ENCODE results near the gene CD19.
"Not testable (repeated sequence)": the region's sequence is repeated elsewhere in the genome, so short reads cannot be mapped to it uniquely, and the experiment has no call there.

The CD19 gene

GRCh38 chr16:28913946-28914724, 17.6 kb upstream of the CD19 start:
- no peak overlapping the region for H3K9ac ChIP-seq (ENCODE audit: low read length)
- H3K4me3 ChIP-seq (ENCODE audit: low read length) = no peak overlapping the region
- peaks cover 10% of the 10 kb centered on the region for H3K36me3 ChIP-seq (ENCODE audit: control insufficient read depth, insufficient read depth, low read length)
- no peak overlapping the region for H3K27ac ChIP-seq (ENCODE audit: low read depth, low read length)
- no peaks in the 10 kb centered on the region for H3K27me3 ChIP-seq (ENCODE audit: control insufficient read depth, insufficient read depth, low read length)
- no peaks in the 10 kb centered on the region for H3K4me1 ChIP-seq (ENCODE audit: control insufficient read depth, insufficient read depth, low read length)

GRCh38 chr16:28915181-28915580, 16.6 kb upstream of the CD19 start:
- H3K4me1 ChIP-seq (ENCODE audit: control insufficient read depth, insufficient read depth, low read length) = no peaks in the 10 kb centered on the region
- no peak overlapping the region for H3K4me3 ChIP-seq (ENCODE audit: low read length)
- no peaks in the 10 kb centered on the region for H3K27me3 ChIP-seq (ENCODE audit: control insufficient read depth, insufficient read depth, low read length)
- no peak overlapping the region for H3K27ac ChIP-seq (ENCODE audit: low read depth, low read length)
- no peak overlapping the region for H3K9ac ChIP-seq (ENCODE audit: low read length)
- peaks cover 16% of the 10 kb centered on the region for H3K36me3 ChIP-seq (ENCODE audit: control insufficient read depth, insufficient read depth, low read length)

GRCh38 chr16:28917095-28917494, 14.7 kb upstream of the CD19 start:
- Histone ChIP-seq H3K4me3 (ENCODE audit: low read length) (no peak overlapping the region), H3K27me3 (ENCODE audit: control insufficient read depth, insufficient read depth, low read length) (no peaks in the 10 kb centered on the region), H3K9ac (ENCODE audit: low read length) (no peak overlapping the region), H3K27ac (ENCODE audit: low read depth, low read length) (no peak overlapping the region), H3K36me3 (ENCODE audit: control insufficient read depth, insufficient read depth, low read length) (peaks cover 19% of the 10 kb centered on the region), H3K4me1 (ENCODE audit: control insufficient read depth, insufficient read depth, low read length) (no peaks in the 10 kb centered on the region)

- H3K4me3 ChIP-seq (ENCODE audit: low read length) = no peak overlapping the region
- H3K4me1 ChIP-seq (ENCODE audit: control insufficient read depth, insufficient read depth, low read length) = no peaks in the 10 kb centered on the region
- no peaks in the 10 kb centered on the region for H3K27me3 ChIP-seq (ENCODE audit: control insufficient read depth, insufficient read depth, low read length)
- peaks cover 19% of the 10 kb centered on the region for H3K36me3 ChIP-seq (ENCODE audit: control insufficient read depth, insufficient read depth, low read length)
- no peak overlapping the region for H3K27ac ChIP-seq (ENCODE audit: low read depth, low read length)
- no peak overlapping the region for H3K9ac ChIP-seq (ENCODE audit: low read length)
Measured at GRCh38 chr16:28918698-28919097, 13.1 kb upstream of the CD19 start.

GRCh38 chr16:28923231-28923587, 8.6 kb upstream of the CD19 start:
- no peak overlapping the region for H3K4me3 ChIP-seq (ENCODE audit: low read length)
- no peaks in the 10 kb centered on the region for H3K27me3 ChIP-seq (ENCODE audit: control insufficient read depth, insufficient read depth, low read length)
- peaks cover 12% of the 10 kb centered on the region for H3K36me3 ChIP-seq (ENCODE audit: control insufficient read depth, insufficient read depth, low read length)
- H3K27ac ChIP-seq (ENCODE audit: low read depth, low read length) = no peak overlapping the region
- H3K9ac ChIP-seq (ENCODE audit: low read length) = no peak overlapping the region
- no peaks in the 10 kb centered on the region for H3K4me1 ChIP-seq (ENCODE audit: control insufficient read depth, insufficient read depth, low read length)

- peak overlapping the region; percentile 81 for H3K4me3 ChIP-seq (ENCODE audit: low read length)
- no peak overlapping the region for H3K9ac ChIP-seq (ENCODE audit: low read length)
- H3K4me1 ChIP-seq (ENCODE audit: control insufficient read depth, insufficient read depth, low read length) = no peaks in the 10 kb centered on the region
- H3K36me3 ChIP-seq (ENCODE audit: control insufficient read depth, insufficient read depth, low read length) = peaks cover 11% of the 10 kb centered on the region
- peak overlapping the region; percentile 6 for H3K27ac ChIP-seq (ENCODE audit: low read depth, low read length)
- H3K27me3 ChIP-seq (ENCODE audit: control insufficient read depth, insufficient read depth, low read length) = no peaks in the 10 kb centered on the region
Measured at GRCh38 chr16:28923652-28924398, 7.9 kb upstream of the CD19 start.

GRCh38 chr16:28924399-28924761, 7.4 kb upstream of the CD19 start:
- Histone ChIP-seq H3K27ac (ENCODE audit: low read depth, low read length) (peak overlapping the region; percentile 95), H3K4me3 (ENCODE audit: low read length) (peak overlapping the region; percentile 81), H3K9ac (ENCODE audit: low read length) (no peak overlapping the region)

GRCh38 chr16:28924762-28925385, 6.9 kb upstream of the CD19 start, which contains the start of gene RABEP2:
RABEP2 (minus strand) TSS chr16:28925238; CDS start chr16:28925163, 75 bp downstream.
- no peaks in the 10 kb centered on the region for H3K4me1 ChIP-seq (ENCODE audit: control insufficient read depth, insufficient read depth, low read length)
- H3K27me3 ChIP-seq (ENCODE audit: control insufficient read depth, insufficient read depth, low read length) = no peaks in the 10 kb centered on the region
- H3K27ac ChIP-seq (ENCODE audit: low read depth, low read length) = peak within 1 kb of the TSS; percentile 95

More at GRCh38 chr16:28924399-28924761, 7.4 kb upstream of the CD19 start:
- Histone ChIP-seq H3K27me3 (ENCODE audit: control insufficient read depth, insufficient read depth, low read length) (no peaks in the 10 kb centered on the region), H3K36me3 (ENCODE audit: control insufficient read depth, insufficient read depth, low read length) (peaks cover 7% of the 10 kb centered on the region), H3K4me1 (ENCODE audit: control insufficient read depth, insufficient read depth, low read length) (no peaks in the 10 kb centered on the region)

GRCh38 chr16:28925386-28926228, 6.2 kb upstream of the CD19 start:
- Histone ChIP-seq H3K9ac (ENCODE audit: low read length) (peak overlapping the region; percentile 92), H3K36me3 (ENCODE audit: control insufficient read depth, insufficient read depth, low read length) (peaks cover 3% of the 10 kb centered on the region), H3K27ac (ENCODE audit: low read depth, low read length) (peak overlapping the region; percentile 95), H3K4me3 (ENCODE audit: low read length) (peak overlapping the region; percentile 81), H3K4me1 (ENCODE audit: control insufficient read depth, insufficient read depth, low read length) (no peaks in the 10 kb centered on the region), H3K27me3 (ENCODE audit: control insufficient read depth, insufficient read depth, low read length) (no peaks in the 10 kb centered on the region)

More at GRCh38 chr16:28924762-28925385, 6.9 kb upstream of the CD19 start, which contains the start of gene RABEP2:
- Histone ChIP-seq H3K36me3 (ENCODE audit: control insufficient read depth, insufficient read depth, low read length) (peaks cover 3% of the 10 kb centered on the region), H3K9ac (ENCODE audit: low read length) (peak within 1 kb of the TSS; percentile 92), H3K4me3 (ENCODE audit: low read length) (peak within 1 kb of the TSS; percentile 81)

- not testable (repeated sequence) for H3K36me3 ChIP-seq (ENCODE audit: control insufficient read depth, insufficient read depth, low read length); H3K27ac ChIP-seq (ENCODE audit: low read depth, low read length); H3K4me1 ChIP-seq (ENCODE audit: control insufficient read depth, insufficient read depth, low read length); H3K9ac ChIP-seq (ENCODE audit: low read length); H3K27me3 ChIP-seq (ENCODE audit: control insufficient read depth, insufficient read depth, low read length); H3K4me3 ChIP-seq (ENCODE audit: low read length)
Measured at GRCh38 chr16:28926284-28926683, 5.5 kb upstream of the CD19 start.

GRCh38 chr16:28927815-28928214, 4.0 kb upstream of the CD19 start:
- H3K9ac ChIP-seq (ENCODE audit: low read length) = no peak overlapping the region
- H3K27me3 ChIP-seq (ENCODE audit: control insufficient read depth, insufficient read depth, low read length) = no peaks in the 10 kb centered on the region

GRCh38 chr16:28930203-28930602, 1.6 kb upstream of the CD19 start:
- H3K9ac ChIP-seq (ENCODE audit: low read length) = no peak overlapping the region
- H3K4me3 ChIP-seq (ENCODE audit: low read length) = no peak overlapping the region
- no peaks in the 10 kb centered on the region for H3K4me1 ChIP-seq (ENCODE audit: control insufficient read depth, insufficient read depth, low read length)
- no peaks in the 10 kb centered on the region for H3K36me3 ChIP-seq (ENCODE audit: control insufficient read depth, insufficient read depth, low read length)
- no peak overlapping the region for H3K27ac ChIP-seq (ENCODE audit: low read depth, low read length)
- H3K27me3 ChIP-seq (ENCODE audit: control insufficient read depth, insufficient read depth, low read length) = no peaks in the 10 kb centered on the region

More at GRCh38 chr16:28927815-28928214, 4.0 kb upstream of the CD19 start:
- no peaks in the 10 kb centered on the region for H3K4me1 ChIP-seq (ENCODE audit: control insufficient read depth, insufficient read depth, low read length)
- no peak overlapping the region for H3K27ac ChIP-seq (ENCODE audit: low read depth, low read length)
- H3K36me3 ChIP-seq (ENCODE audit: control insufficient read depth, insufficient read depth, low read length) = no peaks in the 10 kb centered on the region
- H3K4me3 ChIP-seq (ENCODE audit: low read length) = no peak overlapping the region

Data from rectal smooth muscle tissue (tissue), 1 donor.